Measurements from ENCODE around the gene TTC39C. TPM values are rescaled to one million over a fixed set of nuclear protein-coding genes. Genes with fewer than 3 reads are reported as not detected.

Gene TTC39C
- polyA plus RNA-seq, 2 of the 4 experiments (the other 2 are of a cell fraction), result 8.7 to 18.4 TPM

GRCh38 chr18:24018299-24018886 is 3.8 kb downstream of the TTC39C start:
- 89% methylated on average over 11 of the region's 11 CpGs for WGBS (ENCODE audit: missing lambda C conversion rate)
- no peak for TF ChIP-seq CEBPB (IDR thresholded peaks at IDR 0.05)
- TF ChIP-seq KDM1A (IDR thresholded peaks at IDR 0.05; ENCODE audit: low read depth), result no peak
- TF ChIP-seq NR3C1 (IDR thresholded peaks at IDR 0.05), result no peak
- no peak for TF ChIP-seq EHF (CRISPR knock-in tag; IDR thresholded peaks at IDR 0.05)
- TF ChIP-seq FOSB (CRISPR knock-in tag; IDR thresholded peaks at IDR 0.05), result no peak
- no peak for TF ChIP-seq ZFP36 (IDR thresholded peaks at IDR 0.05; ENCODE audit: borderline replicate concordance, partially characterized antibody)
- no peak for TF ChIP-seq ZNF302 (CRISPR knock-in tag; IDR thresholded peaks at IDR 0.05)
- no peak for TF ChIP-seq CHD4 (IDR thresholded peaks at IDR 0.05; ENCODE audit: borderline replicate concordance)
- TF ChIP-seq HOXB13 (CRISPR knock-in tag; IDR thresholded peaks at IDR 0.05; ENCODE audit: low read depth), result no peak
- TF ChIP-seq HEYL (CRISPR knock-in tag; IDR thresholded peaks at IDR 0.05), result no peak
- TF ChIP-seq MAZ (IDR thresholded peaks at IDR 0.05; ENCODE audit: borderline replicate concordance, low read depth, low read length), result no peak
- TF ChIP-seq REST (IDR thresholded peaks at IDR 0.05), result no peak
- TF ChIP-seq HDAC2 (IDR thresholded peaks at IDR 0.05), result no peak
- no peak for TF ChIP-seq PHF8 (IDR thresholded peaks at IDR 0.05; ENCODE audit: borderline replicate concordance, low read depth)
- Histone ChIP-seq H3K4me1 (peaks cover 18% of the 10 kb centered on the region), H3K27ac (no peak overlapping the region), H3K9me3 (no peaks in the 10 kb centered on the region), H3K4me3 (no peak overlapping the region), H3K4me2 (no peak overlapping the region)
- FAIRE-seq, result no peak
- CTCF ChIA-PET, result interaction anchor here (1.1 kb wide), 1 partner anchor 58 kb away, joined by 5 read pairs; no protein-coding TSS in a partner anchor
- ATAC-seq, result no peak
- no peak for DNase-seq (ENCODE audit: low read depth in 1 of 2, low spot score in 1 of 2)
- POLR2A ChIA-PET, result no interaction called here

GRCh38 chr18:24019641-24020331 is 5.2 kb downstream of the TTC39C start:
- POLR2A ChIA-PET, result no interaction called here
- TF ChIP-seq RFX5 (IDR thresholded peaks at IDR 0.05) (no peak), NFE2L2 (conservative IDR thresholded peaks at IDR 0.05; ENCODE audit: low read length) (no peak), EHMT2 (IDR thresholded peaks at IDR 0.05; ENCODE audit: low read depth) (no peak), MAZ (IDR thresholded peaks at IDR 0.05; ENCODE audit: borderline replicate concordance, low read depth, low read length) (no peak), ZSCAN20 (CRISPR knock-in tag; IDR thresholded peaks at IDR 0.05) (no peak), ZFP36 (IDR thresholded peaks at IDR 0.05; ENCODE audit: borderline replicate concordance, partially characterized antibody) (no peak), KDM1A (IDR thresholded peaks at IDR 0.05; ENCODE audit: low read depth) (no peak), E2F6 (IDR thresholded peaks at IDR 0.05; ENCODE audit: borderline replicate concordance, low read depth) (no peak), SREBF2 (IDR thresholded peaks at IDR 0.05) (no peak), MAX (IDR thresholded peaks at IDR 0.05) (no peak), ESRRA (IDR thresholded peaks at IDR 0.05; ENCODE audit: borderline replicate concordance, low read length) (no peak), ZNF302 (CRISPR knock-in tag; IDR thresholded peaks at IDR 0.05) (no peak), NR3C1 (IDR thresholded peaks at IDR 0.05) (no peak), RARB (CRISPR knock-in tag; IDR thresholded peaks at IDR 0.05) (no peak), CHD2 (IDR thresholded peaks at IDR 0.05; ENCODE audit: low read length, partially characterized antibody) (no peak), MAFK (IDR thresholded peaks at IDR 0.05; ENCODE audit: partially characterized antibody) (no peak), CEBPB (IDR thresholded peaks at IDR 0.05) (no peak), REST (IDR thresholded peaks at IDR 0.05) (no peak), EP300 (IDR thresholded peaks at IDR 0.05) (no peak), TFCP2L1 (CRISPR knock-in tag; IDR thresholded peaks at IDR 0.05) (no peak)
- Histone ChIP-seq H3K4me1 (peaks cover 18% of the 10 kb centered on the region), H3K4me2 (no peak overlapping the region), H3K27ac (no peak overlapping the region), H3K9me3 (no peaks in the 10 kb centered on the region), H3K4me3 (no peak overlapping the region)
- 92% methylated on average over 5 of the region's 5 CpGs for WGBS (ENCODE audit: missing lambda C conversion rate)
- ATAC-seq, result no peak
- FAIRE-seq, result no peak
- CTCF ChIA-PET, result no interaction called here
- DNase-seq (ENCODE audit: low read depth in 1 of 2, low spot score in 1 of 2), result no peak
